HG03342 (cell line): Measurements from ENCODE around the gene ITGBL1.
A peak's percentile ranks its signal among the peaks of the same experiment; 100 is the strongest.
"Not testable (repeated sequence)": the region's sequence is repeated elsewhere in the genome, so short reads cannot be mapped to it uniquely, and the experiment has no call there.

Experiments used
- ATAC-seq: cut with Tn5 transposase; IDR thresholded peaks from one replicate; pipeline ENCODE4 v1.9.1; 2021; ENCODE audit warnings: mild to moderate bottlenecking, moderate library complexity; ENCODE audit not compliant: unreplicated experiment

Gene ITGBL1

GRCh38 chr13:101511161-101511560 is 58.7 kb downstream of the ITGBL1 start:
- ATAC-seq, result no peak

- no peak for ATAC-seq
Measured at GRCh38 chr13:101511766-101512165, 59.3 kb downstream of the ITGBL1 start.

- ATAC-seq, result no peak
Measured at GRCh38 chr13:101512650-101513049, 60.2 kb downstream of the ITGBL1 start.

DNA sequence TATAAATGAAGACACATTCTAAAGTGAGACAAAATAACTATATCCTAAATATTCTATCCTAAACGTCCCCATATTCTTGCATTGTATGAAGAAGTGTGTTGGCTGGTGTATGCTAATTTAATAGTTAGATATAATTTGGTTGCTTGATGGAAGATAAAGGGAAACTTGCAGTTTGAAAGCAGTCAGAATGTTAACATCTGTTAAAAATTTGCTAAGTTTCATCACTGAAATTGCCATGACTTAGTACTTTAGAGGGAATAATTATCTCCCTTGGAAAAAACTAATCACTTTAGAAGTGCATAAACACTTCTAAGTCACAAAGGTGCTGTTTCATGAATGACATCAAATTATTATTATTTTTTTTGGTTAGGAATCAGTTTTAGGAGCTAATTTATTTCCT is 61.6 kb downstream of the ITGBL1 start:
- no peak for ATAC-seq

GRCh38 chr13:101514695-101515275 is 62.3 kb downstream of the ITGBL1 start:
- ATAC-seq, result peak; percentile 76

DNA sequence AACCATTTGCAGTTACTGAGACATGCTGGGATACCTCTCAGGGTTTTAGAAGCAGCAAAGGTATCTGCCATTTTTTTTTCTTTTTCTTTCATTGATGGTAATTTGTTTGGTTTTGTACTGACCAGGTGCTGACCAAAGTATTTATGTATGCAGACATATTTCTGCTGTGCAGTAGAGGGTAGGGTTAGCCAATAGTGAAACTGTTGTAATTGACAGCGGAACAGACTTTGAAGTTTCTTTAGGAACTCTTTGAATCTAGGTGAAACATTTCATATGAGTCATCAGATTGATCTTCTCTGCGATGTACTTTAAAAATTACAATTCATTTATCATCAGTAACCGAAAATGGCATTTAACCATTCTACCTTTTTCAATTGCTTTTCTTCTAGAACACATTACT is 63.0 kb downstream of the ITGBL1 start:
- ATAC-seq, result no peak

GRCh38 chr13:101516262-101516661 is 63.8 kb downstream of the ITGBL1 start:
- ATAC-seq, result no peak

DNA sequence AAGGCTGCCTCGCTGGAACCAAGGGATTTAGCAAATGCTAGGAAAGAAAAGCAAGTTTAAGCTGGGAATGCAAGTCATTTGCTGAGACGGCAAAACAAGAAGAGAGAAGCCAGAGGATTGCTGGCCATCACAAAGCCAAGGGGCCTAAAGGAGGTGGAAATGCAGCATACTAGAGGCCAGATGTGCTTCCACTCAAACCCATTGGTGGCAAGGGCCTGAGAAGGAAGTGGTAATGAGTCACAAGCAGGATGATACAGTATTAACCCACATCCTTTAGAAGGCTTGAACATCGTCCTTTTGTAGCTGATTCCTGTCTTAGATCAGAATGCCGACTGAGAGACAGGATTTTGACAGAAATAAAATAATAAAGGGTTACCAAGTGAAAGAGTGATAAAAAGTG is 68.2 kb downstream of the ITGBL1 start:
- ATAC-seq, result peak; percentile 46

DNA sequence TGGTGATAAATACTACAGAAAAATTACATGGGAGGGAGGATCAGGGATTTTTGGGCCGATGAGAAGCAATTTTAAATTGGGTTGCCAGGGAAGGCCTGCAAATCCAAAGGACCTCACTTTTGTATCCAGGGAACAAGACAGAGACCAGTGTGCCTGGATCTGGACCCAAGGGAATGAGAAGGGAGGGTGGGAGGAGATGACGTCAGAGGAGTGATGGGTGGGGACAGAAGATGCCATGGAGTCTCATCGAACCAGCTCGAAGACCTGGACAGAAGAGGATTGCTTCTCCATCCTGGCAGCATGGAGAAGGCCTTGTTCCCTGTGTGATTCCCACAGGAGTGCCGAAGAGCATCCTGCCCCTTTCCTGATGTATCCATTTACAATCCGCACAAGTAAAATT is 68.9 kb downstream of the ITGBL1 start:
- no peak for ATAC-seq

DNA sequence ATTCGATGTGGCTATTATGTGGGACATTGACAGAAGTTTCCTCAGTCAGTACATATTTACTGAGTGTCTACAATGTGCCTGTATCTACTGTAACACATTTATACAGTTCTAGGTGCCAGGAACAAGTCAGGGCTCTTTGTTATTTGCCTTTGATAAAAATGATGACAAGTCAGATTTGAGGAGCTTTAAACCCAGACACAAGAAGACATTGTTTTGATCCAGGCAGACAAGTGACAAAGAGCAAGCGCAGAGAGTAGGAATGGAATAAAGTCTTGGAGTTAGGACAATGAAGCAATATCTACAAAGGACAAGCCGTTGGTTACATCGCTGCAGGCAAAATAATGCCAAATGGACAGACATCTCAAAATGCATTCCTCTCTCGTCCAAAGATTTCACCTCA is 70.1 kb downstream of the ITGBL1 start:
- ATAC-seq, result no peak

DNA sequence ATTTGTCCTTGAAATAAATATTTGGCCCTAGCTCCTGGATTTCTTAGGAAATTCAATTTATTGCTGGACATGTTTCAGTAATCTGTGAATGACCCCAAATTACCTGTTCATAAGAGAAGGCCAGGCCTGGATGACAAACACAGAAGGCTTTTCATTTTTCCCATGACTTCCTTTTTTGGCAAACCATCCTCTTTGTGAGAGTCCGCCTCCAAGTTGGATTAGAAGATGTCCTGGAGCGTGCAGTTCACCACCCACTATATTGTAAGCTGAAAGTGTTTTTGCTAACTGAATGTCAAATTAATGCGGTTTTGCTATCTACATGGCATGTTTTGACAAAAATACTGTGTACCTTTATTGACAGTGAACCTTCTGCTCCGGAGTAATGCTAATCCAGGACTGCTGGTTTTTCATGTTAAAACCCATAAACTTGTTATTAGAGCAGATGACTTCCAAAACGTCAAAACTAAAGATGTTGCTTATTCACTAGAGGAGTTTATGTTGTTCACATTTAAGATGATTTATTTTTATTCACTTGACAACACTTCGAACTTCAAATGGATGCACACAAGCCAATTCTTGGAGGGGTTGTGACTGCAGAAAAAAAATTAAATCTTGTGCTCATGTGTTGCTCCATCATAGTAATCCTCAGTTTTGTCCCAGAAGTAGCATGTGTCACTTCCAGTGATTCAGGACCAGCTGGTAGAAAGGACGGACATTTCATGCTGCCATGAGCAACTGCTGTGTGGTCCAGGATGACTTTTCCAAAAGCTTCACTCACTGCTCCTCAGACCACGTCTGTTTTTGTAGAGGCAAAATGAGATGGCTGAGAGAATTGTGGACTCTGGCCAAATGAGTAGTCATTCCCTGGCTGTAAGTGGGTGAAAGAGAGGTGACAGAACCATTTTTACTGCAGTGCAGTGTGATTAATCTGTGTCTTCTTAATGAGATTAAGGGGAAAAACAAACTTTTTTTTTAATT is 71.0 kb downstream of the ITGBL1 start:
- no peak for ATAC-seq

- ATAC-seq, result no peak
Measured at GRCh38 chr13:101527130-101527529, 74.7 kb downstream of the ITGBL1 start.

GRCh38 chr13:101529422-101529821 is 76.9 kb downstream of the ITGBL1 start:
- no peak for ATAC-seq

- ATAC-seq, result no peak
Measured at GRCh38 chr13:101530293-101530692, 77.8 kb downstream of the ITGBL1 start.

- no peak for ATAC-seq
Measured at GRCh38 chr13:101535192-101535746, 82.8 kb downstream of the ITGBL1 start.

- ATAC-seq, result no peak
Measured at GRCh38 chr13:101536079-101536478, 83.6 kb downstream of the ITGBL1 start.

GRCh38 chr13:101544544-101544943 is 92.1 kb downstream of the ITGBL1 start:
- not testable (repeated sequence) for ATAC-seq

DNA sequence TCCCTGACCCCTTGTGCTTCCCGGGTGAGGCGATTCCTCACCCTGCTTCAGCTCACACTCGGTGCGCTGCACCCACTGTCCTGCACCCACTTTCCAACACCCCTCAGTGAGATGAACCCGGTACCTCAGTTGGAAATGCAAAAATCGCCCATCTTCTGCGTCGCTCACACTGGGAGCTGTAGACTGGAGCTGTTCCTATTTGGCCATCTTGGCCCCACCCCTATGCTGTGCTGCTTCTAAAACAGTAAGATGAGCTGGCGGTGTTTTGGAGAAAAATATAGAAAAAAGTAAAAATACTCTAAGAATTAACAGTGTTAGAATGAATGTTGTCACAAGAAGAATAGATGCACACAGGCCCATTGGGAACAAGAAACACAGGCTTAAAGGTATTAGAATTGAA is 92.5 kb downstream of the ITGBL1 start:
- ATAC-seq, result no peak

- no peak for ATAC-seq
Measured at GRCh38 chr13:101545521-101545920, 93.0 kb downstream of the ITGBL1 start.

DNA sequence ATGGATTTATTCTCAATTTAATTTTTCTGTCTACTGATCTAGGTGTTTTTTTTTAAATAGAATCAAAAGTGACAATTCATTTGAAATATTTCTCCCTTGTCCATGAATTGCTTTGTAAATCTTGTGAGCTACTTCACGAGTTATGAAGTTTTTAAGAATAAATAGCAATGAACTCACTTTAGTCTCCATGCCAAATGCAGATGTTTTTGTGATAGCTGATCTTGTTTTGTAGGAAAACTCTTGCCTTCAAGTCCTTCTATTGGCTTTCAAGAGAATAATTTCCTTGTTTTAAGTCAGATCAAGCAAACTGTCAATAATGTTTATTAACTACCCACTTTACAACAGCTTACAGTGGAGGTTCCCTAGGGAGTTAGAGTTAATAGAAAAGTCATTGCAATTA is 99.8 kb downstream of the ITGBL1 start:
- ATAC-seq, result no peak

GRCh38 chr13:101552786-101553185 is 100.3 kb downstream of the ITGBL1 start:
- no peak for ATAC-seq
